ENCODE measurements around the gene DOCK3. TPM values are rescaled to one million over a fixed set of nuclear protein-coding genes. Genes with fewer than 3 reads are reported as not detected.

DOCK3 gene
- total and polyA plus RNA-seq, 2 of the 4 experiments (the other 2 are of a cell fraction), result under 0.01 to 0.12 TPM

DNA sequence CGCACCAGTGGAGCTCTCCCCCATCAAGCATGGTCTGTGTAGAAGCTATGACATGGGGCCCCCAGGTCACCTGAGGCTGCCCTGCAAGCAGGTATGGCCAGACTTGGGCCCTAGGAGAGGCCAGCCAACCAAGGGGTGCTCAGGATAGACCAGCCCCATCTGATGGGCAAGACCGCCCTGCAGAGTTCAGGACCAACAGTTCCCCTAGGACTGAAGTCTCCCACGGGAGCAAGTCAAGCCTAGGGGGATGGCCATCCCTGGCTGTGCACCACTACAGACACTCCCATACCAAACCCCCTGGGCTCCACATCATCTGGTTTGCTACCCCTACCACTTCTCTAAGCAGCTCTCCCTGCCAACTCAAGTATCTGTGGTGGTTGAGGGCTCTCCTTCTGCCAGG lies 568.2 kb downstream of the DOCK3 start:
- H3K23ac ChIP-seq (ENCODE audit: low read depth, low read length), result no peak overlapping the region
- H4K91ac ChIP-seq (ENCODE audit: insufficient read depth, low read depth, low read length), result no peak overlapping the region
- no peak overlapping the region for H2AK9ac ChIP-seq (replicated peaks; ENCODE audit: low read depth, low read length, poor library complexity)
- no peak overlapping the region for H3K4me2 ChIP-seq (ENCODE audit: low read depth, low read length)
- H2AFZ ChIP-seq (replicated peaks; ENCODE audit: low read length, poor library complexity), result no peak overlapping the region
- no peak overlapping the region for H3K56ac ChIP-seq (ENCODE audit: extremely low read depth, insufficient read depth, low read length)
- no peak overlapping the region for H4K8ac ChIP-seq (ENCODE audit: low read depth in 2 of 2, low read length in 2 of 2)
- in situ Hi-C loops (cut with MboI; ENCODE audit: low sequenced_read_pairs) (no loop called here), dilution Hi-C loops (cut with HindIII; ENCODE audit: low sequenced_read_pairs, unreplicated experiment) (no loop called here), intact Hi-C loops (cut with micrococcal nuclease) (no loop called here)
- H3K9me3 ChIP-seq (ENCODE audit: control insufficient read depth, insufficient read depth, low read length), result no peaks in the 10 kb centered on the region; the same call in 1 of the 2 replicates
- no peak overlapping the region for H2BK120ac ChIP-seq (ENCODE audit: low read depth, low read length)
- H3K4me3 ChIP-seq (ENCODE audit: insufficient read depth, low read depth, low read length), result no peak overlapping the region
- H3K4me1 ChIP-seq (ENCODE audit: control insufficient read depth, insufficient read depth, low read length), result no peaks in the 10 kb centered on the region
- H3K36me3 ChIP-seq (ENCODE audit: control insufficient read depth, insufficient read depth, low read length), result no peaks in the 10 kb centered on the region
- H2BK20ac ChIP-seq (ENCODE audit: low read depth, low read length), result no peak overlapping the region
- no peak overlapping the region for H2BK15ac ChIP-seq (ENCODE audit: low read depth, low read length)
- no peak overlapping the region for H3K4ac ChIP-seq (ENCODE audit: low read depth, low read length)
- H3K79me1 ChIP-seq (ENCODE audit: low read depth in 1 of 2, low read length in 2 of 2), result no peaks in the 10 kb centered on the region
- H4K5ac ChIP-seq (ENCODE audit: low read depth, low read length), result no peak overlapping the region
- H2BK5ac ChIP-seq (ENCODE audit: low read depth, low read length, poor library complexity, severe bottlenecking), result no peak overlapping the region
- no peak overlapping the region for H3K14ac ChIP-seq (replicated peaks; ENCODE audit: low read depth, low read length)
- ATAC-seq (ENCODE audit: low read depth) (no peak), DNase-seq (no peak)
- no peak overlapping the region for H3K27ac ChIP-seq (ENCODE audit: insufficient read depth, low read length)
- CTCF ChIA-PET, result no interaction called here
- POLR2A ChIA-PET (ENCODE audit: unreplicated experiment), result no interaction called here
- H3K18ac ChIP-seq (ENCODE audit: low read depth, low read length), result no peak overlapping the region
- H3K27me3 ChIP-seq (ENCODE audit: control insufficient read depth, insufficient read depth, low read length), result no peaks in the 10 kb centered on the region
- H2AK5ac ChIP-seq (ENCODE audit: low read depth, low read length), result no peak overlapping the region
- no peak for TF ChIP-seq RFX5 (IDR thresholded peaks at IDR 0.05; ENCODE audit: low read depth, low read length)
- no peaks in the 10 kb centered on the region for H4K20me1 ChIP-seq (ENCODE audit: insufficient read depth, low read length)
- no peaks in the 10 kb centered on the region for H3K9me1 ChIP-seq (ENCODE audit: insufficient read depth, low read length)
- WGBS, 2 experiments (ENCODE audit: extremely low coverage in 2 of 2, insufficient read length in 1 of 2), result no CpG with 5 or more reads among the region's 3 CpGs
- H3K9ac ChIP-seq (ENCODE audit: low read depth, low read length), result no peak overlapping the region
- BruUV-seq (replicated peaks), result no TSS peak

Data from IMR-90 (cell line).